HG02970 (cell line): ENCODE results near the gene ECPAS.
"Not testable (repeated sequence)": the region's sequence is repeated elsewhere in the genome, so short reads cannot be mapped to it uniquely, and the experiment has no call there.

ENCODE experiments used
- ATAC-seq: cut with Tn5 transposase; IDR thresholded peaks from one replicate; pipeline ENCODE4 v1.9.1; 2021; ENCODE audit warnings: mild to moderate bottlenecking, moderate library complexity, moderate number of reproducible peaks; ENCODE audit not compliant: unreplicated experiment, low FRiP score

Gene ECPAS

GRCh38 chr9:111356481-111357244 lies 127.5 kb downstream of the ECPAS start:
- no peak for ATAC-seq

DNA sequence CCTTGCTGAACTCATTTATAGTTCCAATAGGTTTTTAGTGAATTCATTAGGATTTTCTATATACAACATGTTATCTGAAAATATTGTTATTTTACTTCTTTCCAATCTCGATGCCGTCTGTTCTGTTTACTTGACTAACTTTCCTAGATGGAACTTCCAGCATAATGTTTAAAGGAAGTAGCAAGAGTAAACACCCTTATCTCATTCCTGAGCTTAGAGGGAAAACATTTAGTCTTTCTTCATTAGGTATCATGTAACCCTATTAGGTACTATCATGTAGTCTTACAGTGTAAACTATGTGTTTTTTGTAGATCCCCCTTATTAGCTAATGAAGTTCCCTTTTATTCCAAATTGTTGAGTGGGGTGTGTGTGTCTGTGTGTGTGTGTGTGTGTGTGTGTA lies 131.6 kb downstream of the ECPAS start:
- ATAC-seq: no peak

DNA sequence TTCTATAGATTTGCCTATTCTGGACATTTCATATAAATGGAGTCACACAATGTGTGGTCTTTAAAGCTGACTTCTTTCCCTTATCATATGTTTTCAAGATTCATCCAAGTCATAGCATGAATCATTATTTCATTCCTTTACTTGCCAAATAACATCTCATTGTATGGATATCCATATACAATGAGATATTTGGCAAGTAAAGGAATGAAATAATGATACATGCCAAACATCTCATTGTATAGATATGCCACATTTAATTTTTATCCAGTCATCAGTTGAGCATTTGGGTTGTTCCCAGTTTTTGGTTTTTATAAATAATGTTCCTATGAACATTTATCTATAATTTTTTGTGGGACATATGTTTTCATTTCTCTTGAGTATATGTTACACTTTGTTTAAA lies 133.6 kb downstream of the ECPAS start:
- no peak for ATAC-seq

DNA sequence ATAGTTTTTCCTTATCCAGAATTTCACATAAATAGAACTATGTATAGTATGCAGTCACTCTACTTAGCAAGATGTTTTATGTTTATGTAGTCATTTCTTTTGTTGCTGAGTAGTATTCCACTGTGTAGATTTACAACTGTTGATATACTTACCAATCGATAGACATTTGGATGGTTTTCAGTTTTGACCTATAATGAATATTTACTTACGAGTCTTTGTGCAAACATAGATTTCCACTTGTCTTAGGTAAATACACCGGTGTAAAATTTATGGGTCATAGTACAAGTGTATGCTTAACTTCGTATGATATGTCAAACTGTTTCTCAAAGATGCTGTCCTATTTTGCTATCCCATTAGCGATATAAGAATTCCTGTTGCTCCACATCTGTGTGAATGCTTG lies 134.4 kb downstream of the ECPAS start:
- no peak for ATAC-seq

- ATAC-seq: no peak
Measured at GRCh38 chr9:111348821-111349271, 135.3 kb downstream of the ECPAS start.

- ATAC-seq: not testable (repeated sequence)
Measured at GRCh38 chr9:111334318-111334863, 149.8 kb downstream of the ECPAS start.

DNA sequence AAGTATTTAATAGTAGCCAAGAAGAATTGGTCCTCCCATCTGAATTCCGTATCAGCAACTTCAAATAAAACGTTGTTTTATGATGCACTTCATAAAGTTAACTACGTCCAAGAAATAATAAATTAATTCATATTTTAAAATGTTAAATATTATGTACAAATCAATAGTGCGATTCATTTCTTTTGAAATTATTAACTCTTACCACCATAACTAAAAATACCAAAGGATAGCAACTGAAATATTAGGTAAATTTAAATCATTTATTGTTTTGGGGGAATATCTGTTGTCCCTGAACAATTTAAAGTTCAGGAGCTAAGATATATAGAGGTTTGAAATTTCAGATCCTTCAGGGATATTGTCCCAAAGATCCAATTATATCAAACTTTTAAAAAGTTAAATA lies 154.1 kb downstream of the ECPAS start, which contains the start of gene OR2K2:
Gene OR2K2 (minus strand): TSS at position 101 of the 400 bp plus-strand sequence. CDS start 1,791 bp downstream, outside the sequence.
- ATAC-seq: no peak

- no peak for ATAC-seq
Measured at GRCh38 chr9:111320631-111321030, 163.6 kb downstream of the ECPAS start.

DNA sequence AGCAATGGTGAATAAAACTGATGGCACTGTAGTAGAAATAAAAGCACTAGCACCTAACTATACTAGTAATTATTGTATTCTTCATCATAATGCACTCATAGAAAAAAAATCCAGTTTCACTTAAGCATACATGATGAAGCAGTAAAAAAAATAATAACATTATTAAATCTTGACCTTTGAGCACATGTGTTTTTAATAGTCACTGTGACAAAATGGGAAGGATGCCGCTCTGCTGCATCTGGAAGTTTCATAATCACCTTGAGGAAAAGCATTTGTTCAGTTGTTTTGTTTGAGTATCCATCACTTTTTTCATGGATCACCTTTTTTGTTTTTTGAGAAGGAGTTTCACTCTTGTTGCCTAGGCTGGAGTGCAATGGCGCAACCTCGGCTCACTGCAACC lies 167.4 kb downstream of the ECPAS start:
- no peak for ATAC-seq
